Activated CD8-positive, alpha-beta memory T cell treated with anti-CD3 and anti-CD28 coated beads, Interleukin-2, amount 50 U/mL, for 1 hour (primary cell): ENCODE results near the gene RAI1.
"Not testable (repeated sequence)": the region's sequence is repeated elsewhere in the genome, so short reads cannot be mapped to it uniquely, and the experiment has no call there.

Source experiments
- DNase-seq: peaks from one replicate; pipeline ENCODE4 v3.0.0-alpha.2; 2020; ENCODE audit errors: extremely low read depth

Gene RAI1

DNA sequence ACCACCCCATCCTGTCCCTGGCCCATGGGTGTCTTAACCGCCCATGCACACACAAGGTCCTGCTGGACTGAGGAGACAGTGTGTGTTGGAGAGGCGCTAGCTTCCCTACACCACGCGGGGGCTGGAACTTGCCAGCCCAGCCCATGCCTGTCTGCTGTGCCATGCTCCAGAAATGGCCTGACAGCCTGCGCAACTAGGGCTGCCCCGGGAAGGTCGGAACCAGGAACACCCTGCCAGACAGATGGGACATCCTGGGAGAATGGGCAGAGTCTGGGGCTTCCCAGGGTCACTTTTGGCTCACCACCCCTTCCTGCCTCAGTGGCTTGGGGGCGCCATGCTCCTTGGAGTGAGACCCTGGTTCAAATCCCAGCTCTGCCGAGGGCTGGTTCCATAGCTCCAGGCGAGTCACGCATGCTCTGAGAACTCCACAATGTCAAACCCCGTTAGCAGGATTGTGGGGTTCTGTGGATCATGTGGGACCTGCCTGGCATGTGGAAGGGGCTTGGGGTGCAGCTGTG lies 119.3 kb downstream of the RAI1 start:
- DNase-seq, result no peak

GRCh38 chr17:17801800-17802481 lies 120.7 kb downstream of the RAI1 start:
- no peak for DNase-seq

DNA sequence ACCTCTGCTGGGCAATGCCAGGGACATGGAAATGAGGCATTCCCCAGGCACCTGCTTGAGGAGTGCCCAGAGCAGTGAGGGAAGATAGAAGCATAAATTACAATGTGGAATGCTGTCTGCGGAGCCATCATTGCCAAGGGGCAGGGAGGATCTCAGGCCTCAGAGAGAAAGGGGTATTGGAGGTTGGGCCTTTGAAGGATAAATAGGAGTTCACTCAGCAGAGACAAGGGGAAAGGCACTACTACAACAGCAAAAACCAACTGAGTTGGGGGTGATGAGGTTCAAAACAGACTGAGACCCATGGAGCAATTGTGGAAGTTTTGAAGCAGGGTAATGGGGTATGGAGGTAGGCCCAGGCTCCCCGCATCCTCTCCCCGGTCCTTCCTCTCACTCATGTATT lies 122.7 kb downstream of the RAI1 start:
- DNase-seq, result no peak

DNA sequence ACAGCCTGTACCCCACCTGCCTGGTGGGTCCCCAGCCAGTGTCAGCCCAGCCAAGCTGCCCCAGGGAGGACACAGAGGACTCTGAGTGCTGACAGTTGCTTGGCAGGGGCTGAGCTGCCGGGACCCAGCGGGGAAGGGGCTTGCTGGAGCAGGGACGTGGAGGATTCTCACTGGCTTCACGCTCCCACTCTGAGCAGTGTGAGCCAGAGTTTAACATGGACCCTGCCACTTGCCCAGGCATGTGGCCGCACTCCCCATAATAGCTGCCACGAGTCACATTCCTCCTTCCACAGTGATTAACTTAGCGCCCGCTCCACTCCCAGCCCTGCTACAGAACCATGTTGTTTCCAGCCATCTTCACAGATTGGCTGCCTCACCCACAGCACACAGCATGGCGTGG lies 124.3 kb downstream of the RAI1 start:
- no peak for DNase-seq

GRCh38 chr17:17806035-17806434 lies 124.8 kb downstream of the RAI1 start:
- no peak for DNase-seq

- no peak for DNase-seq
Measured at GRCh38 chr17:17806611-17807274, 125.5 kb downstream of the RAI1 start.

GRCh38 chr17:17807440-17807839 lies 126.2 kb downstream of the RAI1 start:
- DNase-seq, result no peak

DNA sequence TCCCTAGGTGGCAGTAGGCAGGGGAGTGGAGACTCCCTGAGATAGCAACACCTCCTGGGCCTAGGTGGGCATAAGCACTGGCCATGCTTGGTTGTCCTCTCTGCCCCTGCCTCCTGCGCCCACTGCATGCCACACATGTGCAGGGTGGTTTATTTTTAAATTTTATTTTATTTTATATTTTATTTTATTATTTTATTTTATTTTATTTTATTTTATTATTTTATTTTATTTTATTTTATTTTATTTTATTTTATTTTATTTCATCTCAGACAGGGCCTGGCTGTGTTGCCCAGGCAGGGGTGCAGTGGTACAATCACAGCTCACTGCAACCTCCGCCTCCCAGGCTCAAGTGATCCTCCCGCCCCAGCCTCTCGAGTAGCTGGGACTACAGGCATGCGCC lies 126.9 kb downstream of the RAI1 start:
- DNase-seq, result not testable (repeated sequence)

- no peak for DNase-seq
Measured at GRCh38 chr17:17808706-17809432, 127.6 kb downstream of the RAI1 start.

DNA sequence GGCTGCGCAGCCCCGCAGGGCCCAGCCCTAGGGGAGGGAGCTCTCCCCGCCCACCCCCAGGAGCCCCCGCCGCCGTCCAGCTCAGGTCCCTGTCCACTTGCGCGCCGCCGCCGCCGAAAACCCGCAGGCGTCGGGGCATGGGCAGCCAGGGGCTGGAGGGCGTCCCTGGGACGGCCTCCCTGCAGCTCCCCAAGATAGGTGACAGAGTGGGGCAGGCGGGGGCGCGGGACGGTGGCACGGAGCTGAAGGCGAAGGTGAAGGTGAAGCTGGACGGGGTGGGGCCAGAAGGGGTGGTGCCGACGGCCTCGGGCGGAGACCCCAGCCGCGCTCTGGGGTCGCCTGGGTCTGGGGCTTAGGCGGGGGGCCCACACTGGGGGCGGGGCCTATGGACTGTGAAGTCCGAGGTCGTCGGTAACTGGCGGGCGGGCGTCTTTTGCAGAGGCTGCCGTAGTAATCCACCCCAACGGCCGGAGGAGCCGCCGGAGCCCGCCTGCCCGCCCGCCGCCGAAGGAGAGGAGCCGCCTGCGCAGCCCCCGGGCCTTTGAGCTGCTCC lies 128.3 kb downstream of the RAI1 start:
- DNase-seq, result no peak

DNA sequence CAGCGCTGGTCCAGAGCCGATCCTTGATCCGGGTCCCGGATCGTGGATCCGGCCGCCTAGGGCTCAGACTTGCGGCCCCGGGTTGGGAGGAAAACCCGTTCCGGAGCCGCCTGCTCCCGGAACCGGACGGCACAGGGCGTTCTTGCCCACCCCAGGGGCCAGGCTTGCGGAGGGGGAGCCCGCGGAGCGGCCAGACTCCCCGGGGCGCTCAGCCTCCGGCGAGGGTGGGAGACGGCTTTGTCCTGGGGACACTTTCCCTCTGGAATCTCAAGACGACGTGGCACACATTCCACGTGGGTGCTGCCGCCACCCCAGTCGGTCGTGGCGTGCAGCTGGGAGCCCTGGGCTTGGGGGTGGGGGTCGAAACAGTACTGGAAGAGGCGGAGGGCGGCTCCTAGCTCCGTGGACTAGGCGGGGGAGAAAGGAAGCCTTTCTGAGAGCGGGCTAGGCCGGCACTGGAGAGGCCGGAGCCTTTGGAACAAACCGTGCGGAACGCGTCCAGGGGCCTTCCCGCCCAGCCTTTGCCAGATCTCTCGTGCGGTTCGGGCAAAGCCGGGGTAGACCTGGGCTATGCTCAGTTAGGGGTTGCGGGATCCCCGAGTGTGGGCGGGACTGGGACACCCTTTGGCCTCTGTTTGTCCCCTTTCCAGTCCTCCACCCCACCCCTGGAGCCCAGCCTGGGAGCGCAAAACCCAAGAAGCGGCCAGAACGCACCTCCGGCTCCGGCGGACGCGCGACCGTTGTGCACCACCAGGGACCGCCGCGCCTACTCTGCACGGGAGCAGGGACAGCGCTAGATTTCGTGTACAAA lies 129.0 kb downstream of the RAI1 start:
- no peak for DNase-seq

DNA sequence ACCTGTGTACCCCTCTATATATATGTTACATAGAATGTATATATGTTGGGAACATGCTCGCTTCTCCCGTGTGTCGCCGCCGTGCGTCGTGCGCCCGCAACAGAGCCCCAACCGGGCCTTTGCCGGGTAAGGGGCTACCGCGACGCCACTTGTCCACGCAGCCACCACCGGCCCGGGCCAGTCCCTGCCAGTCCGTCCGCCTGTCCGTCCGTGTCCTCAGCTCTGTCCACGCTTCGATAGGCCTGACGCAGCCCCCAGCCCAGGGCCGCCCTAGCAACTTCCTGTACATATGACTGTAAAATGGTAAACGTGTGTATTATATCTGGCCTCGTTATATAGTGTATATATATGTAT lies 129.6 kb downstream of the RAI1 start:
- DNase-seq, result no peak

- no peak for DNase-seq
Measured at GRCh38 chr17:17811381-17812210, 130.3 kb downstream of the RAI1 start.

DNA sequence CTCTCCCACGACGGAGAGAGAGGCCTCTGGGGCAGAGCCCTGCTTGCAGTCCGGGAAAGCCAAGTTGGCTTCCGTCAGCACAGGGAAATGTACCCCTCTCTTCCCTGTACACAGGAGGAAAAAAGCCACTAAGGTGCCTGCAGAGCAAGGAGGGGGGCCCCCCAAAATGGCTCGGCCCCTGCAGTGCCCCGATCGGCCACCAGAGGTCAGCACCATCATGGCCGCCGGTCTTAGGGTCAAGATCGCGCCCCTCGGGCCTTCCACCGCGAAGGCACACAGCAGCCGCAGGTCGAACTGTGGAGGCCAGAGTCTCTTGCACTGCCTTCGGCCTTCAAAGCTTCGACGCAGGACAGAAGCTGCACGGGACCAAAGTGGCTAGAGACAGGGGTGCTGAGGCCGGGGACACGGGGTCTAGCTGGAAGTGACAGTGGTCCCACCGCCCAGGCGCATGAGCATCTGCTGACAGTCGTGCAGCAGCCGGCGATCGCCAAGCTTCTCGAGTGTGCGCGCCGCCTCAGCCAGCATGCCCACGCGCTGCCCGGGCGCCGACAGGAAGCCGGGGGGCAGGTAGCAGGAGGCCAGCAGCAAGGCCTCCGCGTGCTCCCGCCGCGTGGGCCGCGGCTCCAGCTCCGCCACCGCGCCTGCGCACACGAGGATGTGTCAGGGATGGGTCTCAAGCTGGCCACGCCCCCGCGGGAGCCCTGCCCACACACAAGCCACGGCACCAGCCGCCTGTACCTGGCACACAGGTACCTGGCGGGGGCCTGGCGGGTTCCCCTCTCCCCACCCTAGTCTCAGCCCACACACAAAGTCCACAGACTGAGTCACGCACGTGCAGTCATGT lies 131.2 kb downstream of the RAI1 start:
- DNase-seq, result no peak

- no peak for DNase-seq
Measured at GRCh38 chr17:17813055-17813724, 131.9 kb downstream of the RAI1 start.

DNA sequence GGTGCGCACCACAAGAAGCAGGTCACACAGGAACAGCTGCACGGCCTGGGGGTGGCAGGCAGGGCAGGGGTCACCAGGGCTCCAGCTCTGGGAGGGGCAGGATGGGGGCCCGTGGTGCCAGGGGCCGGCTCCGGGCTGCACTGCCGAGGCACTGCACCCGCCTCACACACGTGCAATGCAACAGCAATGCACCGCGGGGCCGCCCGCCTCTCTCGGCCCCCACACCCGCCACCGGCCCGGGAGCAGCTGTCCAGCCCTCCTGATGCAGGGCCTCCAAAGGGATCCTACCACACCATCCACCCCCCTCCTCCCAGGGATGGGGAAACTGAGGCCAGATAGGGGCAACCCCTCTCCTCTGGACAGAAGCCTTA lies 132.5 kb downstream of the RAI1 start:
- no peak for DNase-seq

GRCh38 chr17:17814162-17815061 lies 133.2 kb downstream of the RAI1 start:
- no peak for DNase-seq

- DNase-seq, result no peak
Measured at GRCh38 chr17:17815062-17815406, 133.8 kb downstream of the RAI1 start.
